MM.1S (cell line): Measurements from ENCODE around the gene NBEA.

Experiments
- DNase-seq: peaks from one replicate; pipeline ENCODE4 v3.0.0-alpha.2; 2015
- H2AFZ ChIP-seq: fragments of 300-600 bp; sonication (generic); 2 replicates; pipeline ENCODE4 v1.6.0; 2016; ENCODE audit warnings: antibody characterized with exemption, low read length
- H3F3A ChIP-seq: fragments of 300-600 bp; sonication (generic); 2 replicates; pipeline ENCODE4 v1.6.1; 2016; ENCODE audit warnings: mild to moderate bottlenecking, antibody characterized with exemption, low read length, moderate library complexity, mixed read lengths; ENCODE audit not compliant: insufficient read depth
- H3K27ac ChIP-seq: fragments of 300-600 bp; sonication (generic); 2 replicates; pipeline ENCODE4 v1.5.1; 2016; ENCODE audit warnings: mild to moderate bottlenecking, low read length
- H3K27me3 ChIP-seq: fragments of 300-600 bp; sonication (generic); replicated peaks from 2 replicates; pipeline ENCODE4 v1.6.0; 2016; ENCODE audit warnings: low read length; ENCODE audit not compliant: insufficient read depth
- H3K36me3 ChIP-seq: fragments of 300-600 bp; sonication (generic); replicated peaks from 2 replicates; pipeline ENCODE4 v1.6.1; 2016; ENCODE audit warnings: mild to moderate bottlenecking, low read length, mixed read lengths; ENCODE audit not compliant: insufficient read depth
- H3K4me1 ChIP-seq: fragments of 300-600 bp; sonication (generic); 2 replicates; pipeline ENCODE4 v1.6.1; 2016; ENCODE audit warnings: low read length, mixed read lengths
- H3K4me2 ChIP-seq: fragments of 300-600 bp; sonication (generic); 2 replicates; pipeline ENCODE4 v1.6.0; 2016; ENCODE audit warnings: low read depth, low read length
- H3K4me3 ChIP-seq: fragments of 300-600 bp; sonication (generic); 2 replicates; pipeline ENCODE4 v1.5.1; 2016; ENCODE audit warnings: low read length, mixed read lengths
- H3K79me2 ChIP-seq: fragments of 300-600 bp; sonication (generic); 2 replicates; pipeline ENCODE4 v1.6.1; 2016; ENCODE audit warnings: mixed run types, low read length, mixed read lengths
- H3K9ac ChIP-seq: fragments of 300-600 bp; sonication (generic); 2 replicates; pipeline ENCODE4 v1.6.1; 2016; ENCODE audit warnings: low read length, mixed read lengths
- H3K9me2 ChIP-seq: fragments of 300-600 bp; sonication (generic); replicated peaks from 2 replicates; pipeline ENCODE4 v1.6.1; 2016; ENCODE audit warnings: mild to moderate bottlenecking, low read length, mixed read lengths; ENCODE audit not compliant: insufficient read depth
- H3K9me3 ChIP-seq: fragments of 300-600 bp; sonication (generic); replicated peaks from 2 replicates; pipeline ENCODE4 v1.6.1; 2016; ENCODE audit warnings: mild to moderate bottlenecking, low read length, mixed read lengths; ENCODE audit not compliant: insufficient read depth
- H4K20me1 ChIP-seq: fragments of 300-600 bp; sonication (generic); 2 replicates; pipeline ENCODE4 v1.6.1; 2016; ENCODE audit warnings: mild to moderate bottlenecking, low read length, moderate library complexity, mixed read lengths; ENCODE audit not compliant: insufficient read depth
- CTCF ChIP-seq: fragments of 300-600 bp; sonication (generic); IDR thresholded peaks from 2 replicates; pipeline ENCODE4 v1.5.1; 2016; ENCODE audit warnings: antibody characterized with exemption, low read length, mixed read lengths
- EZH2 ChIP-seq: fragments of 300-600 bp; sonication (generic); optimal IDR thresholded peaks from 2 replicates; pipeline ENCODE3; 2017; ENCODE audit warnings: low read depth, mild to moderate bottlenecking, antibody characterized with exemption, low read length, mixed read lengths
- EZH2phosphoT487 ChIP-seq: fragments of 300-600 bp; sonication (generic); IDR thresholded peaks from 2 replicates; pipeline ENCODE4 v1.6.1; 2018; ENCODE audit warnings: antibody characterized with exemption, low read length

The NBEA gene

GRCh38 chr13:34935841-34936240 is 6.2 kb upstream of the NBEA start:
- Histone ChIP-seq H3K79me2 (no peaks in the 10 kb centered on the region), H3K4me1 (0 out of 2 replicates have a peak, but pooled peaks cover 7% of the 10 kb centered on the region), H3K4me2 (no peak overlapping the region), H3K36me3 (no peaks in the 10 kb centered on the region), H3K27me3 (no peaks in the 10 kb centered on the region), H3K9ac (no peak overlapping the region), H3F3A (no peaks in the 10 kb centered on the region), H3K9me2 (no peaks in the 10 kb centered on the region), H3K9me3 (no peaks in the 10 kb centered on the region), H4K20me1 (no peaks in the 10 kb centered on the region), H3K4me3 (no peak overlapping the region), H2AFZ (no peak overlapping the region), H3K27ac (no peak overlapping the region)
- TF ChIP-seq EZH2 (no peak), EZH2phosphoT487 (no peak), CTCF (no peak)
- no peak for DNase-seq

GRCh38 chr13:34939771-34940170 is 2.3 kb upstream of the NBEA start:
- no peaks in the 10 kb centered on the region for H4K20me1 ChIP-seq
- 0 out of 2 replicates have a peak, but pooled peaks cover 9% of the 10 kb centered on the region for H3K4me1 ChIP-seq
- H3K9me2 ChIP-seq = no peaks in the 10 kb centered on the region
- no peaks in the 10 kb centered on the region for H3K9me3 ChIP-seq
- H3K9ac ChIP-seq = no peak overlapping the region
- no peak for DNase-seq
- H2AFZ ChIP-seq = no peak overlapping the region
- H3K27me3 ChIP-seq = no peaks in the 10 kb centered on the region
- peaks cover 13% of the 10 kb centered on the region for H3F3A ChIP-seq
- TF ChIP-seq EZH2phosphoT487 = no peak
- no peak for TF ChIP-seq EZH2
- no peak overlapping the region for H3K4me2 ChIP-seq
- H3K79me2 ChIP-seq = no peaks in the 10 kb centered on the region
- H3K4me3 ChIP-seq = no peak overlapping the region
- H3K27ac ChIP-seq = no peak overlapping the region
- no peaks in the 10 kb centered on the region for H3K36me3 ChIP-seq

- 0 out of 2 replicates have a peak, but pooled peaks cover 9% of the 10 kb centered on the region for H3K4me1 ChIP-seq
- H3F3A ChIP-seq = peaks cover 13% of the 10 kb centered on the region
- H3K9me2 ChIP-seq = no peaks in the 10 kb centered on the region
- H4K20me1 ChIP-seq = no peaks in the 10 kb centered on the region
- DNase-seq = peak; percentile 17
- peak overlapping the region; percentile 54 for H3K4me3 ChIP-seq
- H3K36me3 ChIP-seq = no peaks in the 10 kb centered on the region
- H3K9me3 ChIP-seq = no peaks in the 10 kb centered on the region
- 0 out of 2 replicates have a peak overlapping the region, but pooled peaks have one; percentile 38 for H2AFZ ChIP-seq
- no peak for TF ChIP-seq EZH2phosphoT487
- peak overlapping the region; percentile 28; the same call in 1 of the 2 replicates for H3K9ac ChIP-seq
- H3K27me3 ChIP-seq = no peaks in the 10 kb centered on the region
- H3K27ac ChIP-seq = peak overlapping the region; percentile 39; the same call in 1 of the 2 replicates
- H3K4me2 ChIP-seq = peak overlapping the region; percentile 65
- no peaks in the 10 kb centered on the region; the same call in 1 of the 2 replicates for H3K79me2 ChIP-seq
Measured at GRCh38 chr13:34941436-34941834, 635 bp upstream of the NBEA start.

- peak; percentile 30 for DNase-seq
Measured at GRCh38 chr13:34942732-34943435, 814 bp downstream of the NBEA start.

More at GRCh38 chr13:34942732-34943435, 814 bp downstream of the NBEA start:
- Histone ChIP-seq H3K4me1 (0 out of 2 replicates have a peak, but pooled peaks cover 9% of the 10 kb centered on the region), H4K20me1 (no peaks in the 10 kb centered on the region), H2AFZ (no peak overlapping the region), H3K27me3 (no peaks in the 10 kb centered on the region), H3K9ac (peak overlapping the region; percentile 31; the same call in 1 of the 2 replicates), H3K4me2 (peak overlapping the region; percentile 73), H3K79me2 (peaks cover 3% of the 10 kb centered on the region), H3K4me3 (peak overlapping the region; percentile 63), H3K36me3 (no peaks in the 10 kb centered on the region), H3K27ac (peak overlapping the region; percentile 54; the same call in 1 of the 2 replicates), H3K9me3 (no peaks in the 10 kb centered on the region), H3K9me2 (no peaks in the 10 kb centered on the region), H3F3A (peaks cover 13% of the 10 kb centered on the region)
- no peak for TF ChIP-seq EZH2
- no peak for TF ChIP-seq EZH2phosphoT487
- TF ChIP-seq CTCF = no peak
